T follicular helper cell (primary cell): ENCODE measurements around the gene FAM111B.

Experiments used
- DNase-seq: peaks from one replicate; pipeline ENCODE4 v3.0.0-alpha.2; 2020; ENCODE audit warnings: low read depth

FAM111B gene

GRCh38 chr11:59154610-59155009 is 47.6 kb downstream of the FAM111B start:
- no peak for DNase-seq

DNA sequence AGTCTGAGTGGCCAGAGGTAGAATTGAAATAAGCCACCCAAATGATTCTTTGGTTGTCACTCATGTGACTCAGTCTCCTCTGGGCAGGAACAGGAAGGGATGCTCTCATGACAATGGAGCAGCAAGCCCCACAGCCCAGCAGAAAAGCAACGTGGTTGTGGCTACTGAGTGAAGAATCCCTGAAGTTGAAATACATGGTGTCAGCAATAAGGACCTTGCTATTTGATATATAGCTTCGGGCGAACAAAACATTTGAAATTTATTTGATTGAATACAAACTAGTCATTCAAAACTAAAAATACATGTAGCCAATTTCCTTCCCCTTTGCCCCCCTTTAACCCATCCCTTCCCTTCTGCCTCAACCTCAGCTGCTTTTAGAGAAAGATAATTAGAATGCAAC is 50.4 kb downstream of the FAM111B start:
- DNase-seq = no peak

GRCh38 chr11:59158206-59159068 is 51.4 kb downstream of the FAM111B start:
- peak; percentile 49 for DNase-seq

GRCh38 chr11:59164028-59164427 is 57.0 kb downstream of the FAM111B start:
- no peak for DNase-seq

DNA sequence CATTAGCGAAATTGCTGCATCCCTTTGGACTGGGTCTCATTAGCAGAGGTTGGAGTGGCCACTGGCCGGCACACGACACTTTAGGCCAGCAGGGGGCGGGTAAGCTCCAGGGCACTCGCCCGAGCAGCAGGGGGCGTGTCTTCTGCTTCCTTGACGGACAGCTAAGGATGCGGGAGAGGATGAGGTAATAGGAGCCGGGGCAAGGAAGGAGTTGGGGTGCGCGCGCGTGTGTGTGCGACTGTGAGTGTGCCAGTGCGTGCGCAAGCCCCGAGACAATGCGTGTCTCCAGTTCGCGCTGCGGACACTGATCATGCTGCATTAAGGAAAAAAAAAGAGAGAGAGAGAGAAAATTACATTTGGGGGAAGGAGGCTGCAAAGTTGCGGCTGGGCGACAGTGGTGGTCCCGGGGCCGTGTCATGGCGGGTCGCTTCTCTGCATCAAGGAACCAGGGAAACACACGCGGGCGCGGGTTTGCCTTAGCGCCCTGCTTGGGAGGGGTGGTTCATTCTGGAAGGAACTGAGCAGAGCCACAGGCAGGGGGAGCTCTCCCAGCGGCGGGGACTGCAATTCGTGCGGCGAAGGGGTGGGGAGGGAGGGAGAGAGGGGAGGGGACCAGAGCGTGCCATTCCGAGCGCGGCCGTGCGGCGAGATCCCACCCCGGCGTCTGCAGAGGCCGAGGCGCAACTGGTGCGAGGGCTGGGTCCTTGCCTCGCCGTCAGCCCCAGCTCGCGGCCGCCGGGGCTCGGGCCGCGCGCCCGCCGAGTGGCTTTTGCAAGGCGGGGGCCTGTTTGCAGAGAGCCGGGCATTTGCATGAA is 64.7 kb downstream of the FAM111B start, which contains the start of gene DTX4:
TSS of gene DTX4 (plus strand) at position 625 of the 815 bp plus-strand sequence. CDS start 464 bp downstream, outside the sequence.
- peak; percentile 83 for DNase-seq

DNA sequence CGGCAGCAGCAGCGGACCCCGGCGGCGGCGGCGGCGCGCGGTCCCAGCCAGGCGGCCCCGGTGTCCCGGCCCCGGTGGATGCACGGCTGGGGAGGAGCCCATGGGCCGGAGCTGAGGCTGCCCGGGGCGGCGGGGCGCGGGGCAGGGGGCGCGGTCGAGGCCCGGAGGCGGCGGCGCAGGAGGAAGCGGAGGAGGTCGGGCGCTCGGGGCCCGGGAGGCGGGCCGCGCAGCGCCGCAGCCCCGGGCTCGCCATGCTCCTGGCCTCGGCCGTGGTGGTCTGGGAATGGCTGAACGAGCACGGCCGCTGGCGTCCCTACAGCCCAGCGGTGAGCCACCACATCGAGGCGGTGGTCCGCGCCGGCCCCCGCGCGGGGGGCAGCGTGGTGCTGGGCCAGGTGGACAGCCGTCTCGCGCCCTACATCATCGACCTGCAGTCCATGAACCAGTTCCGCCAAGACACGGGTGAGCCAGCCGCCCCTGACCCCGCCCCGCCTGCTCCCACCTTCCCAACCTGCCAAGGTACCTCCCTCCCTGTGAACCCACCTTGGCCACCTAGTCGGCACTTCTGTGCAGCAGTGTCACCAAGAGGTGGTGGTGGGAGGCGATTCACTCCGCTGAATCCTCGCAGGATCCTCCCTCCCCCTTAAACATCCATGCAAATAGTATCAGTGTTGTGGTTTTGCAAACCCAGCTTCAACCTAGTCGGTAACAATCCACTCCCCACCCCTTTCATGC is 65.5 kb downstream of the FAM111B start:
- no peak for DNase-seq

GRCh38 chr11:59173080-59173963 is 66.3 kb downstream of the FAM111B start:
- DNase-seq = no peak

DNA sequence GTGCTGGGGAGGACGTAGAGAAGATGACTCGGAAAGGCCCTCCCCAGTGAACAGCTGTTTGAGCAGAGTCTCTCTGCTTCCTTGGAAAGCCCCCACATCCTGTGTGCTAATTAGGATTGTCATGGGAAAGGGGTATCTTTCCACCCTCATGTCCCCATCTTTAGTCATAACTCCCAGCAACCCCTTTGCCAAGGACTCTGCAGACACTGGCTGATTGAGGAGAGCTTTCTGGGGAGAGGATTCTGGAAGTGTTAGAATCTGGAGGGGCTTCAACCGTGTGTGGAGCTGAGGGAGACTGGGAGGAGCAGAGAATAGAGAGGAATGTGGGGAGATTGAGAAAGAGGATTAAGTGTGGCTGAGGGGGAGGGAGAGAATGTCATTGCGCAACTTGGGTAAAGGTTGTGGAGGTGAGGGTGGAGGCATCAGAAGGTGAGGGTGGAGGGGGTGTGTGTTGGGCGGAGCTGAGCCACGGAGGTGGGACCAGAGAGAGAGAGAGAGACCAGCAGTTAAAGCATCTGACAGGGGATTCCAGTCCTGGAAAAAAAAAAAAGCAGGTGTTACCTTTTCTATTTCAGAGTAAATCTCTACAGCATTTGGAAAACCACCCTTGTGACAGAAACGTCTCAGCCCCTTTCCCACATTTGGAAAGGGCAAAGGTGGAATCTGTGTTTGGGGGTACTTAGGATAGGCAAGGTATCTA is 67.1 kb downstream of the FAM111B start:
- DNase-seq = no peak

GRCh38 chr11:59174664-59175033 is 67.6 kb downstream of the FAM111B start:
- no peak for DNase-seq

DNA sequence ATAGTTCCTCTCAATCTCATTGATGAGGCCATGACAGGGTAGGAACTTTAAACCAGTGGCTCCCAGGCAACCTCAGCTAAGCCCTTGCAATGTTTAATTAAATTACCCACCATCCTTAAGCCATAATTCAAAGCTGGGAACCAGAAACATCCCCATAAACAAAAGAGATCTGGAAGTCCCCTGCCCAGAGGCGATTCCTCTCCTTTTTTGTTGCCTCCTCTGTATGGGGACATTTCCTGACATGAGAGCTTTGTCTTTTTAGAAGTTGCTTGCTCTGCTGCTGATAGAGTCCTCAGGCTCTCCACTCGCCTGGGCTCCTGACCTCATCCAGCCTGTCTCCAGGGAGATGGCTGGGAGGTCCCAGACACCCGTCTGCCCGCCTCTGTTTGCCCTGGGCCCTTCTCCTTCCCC is 68.1 kb downstream of the FAM111B start:
- DNase-seq = no peak

DNA sequence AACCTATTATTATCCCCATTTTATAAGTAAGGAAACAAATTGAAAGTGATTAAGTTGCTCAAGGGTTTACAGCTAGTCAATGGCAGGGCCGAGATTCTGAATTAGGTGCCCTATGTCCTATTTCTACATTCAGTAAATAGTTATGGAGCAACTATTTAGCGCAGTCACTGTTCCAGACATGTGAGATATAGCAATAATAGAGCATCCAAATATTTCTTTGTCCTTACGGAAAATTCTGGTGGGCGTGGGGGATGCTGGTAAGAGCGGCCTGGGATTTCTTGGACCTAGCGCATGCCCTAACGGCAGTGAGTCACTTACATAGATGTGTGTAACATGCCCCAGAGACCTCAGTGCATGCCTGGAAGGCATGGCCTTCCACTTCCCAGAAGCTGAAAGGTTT is 69.3 kb downstream of the FAM111B start:
- no peak for DNase-seq
